Occipital lobe (tissue), 2 donors: ENCODE results near the gene DENND5A. TPM values are rescaled to one million over a fixed set of nuclear protein-coding genes. Genes with fewer than 3 reads are reported as not detected.

Source experiments
- DNase-seq: peaks from one replicate; lab custom pipeline; 2025; lab: John Stamatoyannopoulos, UW
- total RNA-seq: library from RNA; depleted of rRNA; stranded (reverse); fragments of >200 nt; gene quantifications from one replicate; pipeline ENCODE4 v1.2.3, GENCODE V29; 2014

DENND5A gene
- 137 TPM for total RNA-seq

GRCh38 chr11:9265211-9266131, at the start of gene DENND5A:
DENND5A (minus strand) TSS chr11:9265350; CDS start chr11:9265069, 281 bp downstream.
- DNase-seq, result peak; percentile 81

- DNase-seq, result peak; percentile 97
Observed at GRCh38 chr11:9314291-9315077, 49.3 kb upstream of the DENND5A start, which contains the start of gene TMEM41B. TMEM41B (minus strand) TSS chr11:9314593; CDS start chr11:9314441, 152 bp downstream.

GRCh38 chr11:9313648-9314290, 48.6 kb upstream of the DENND5A start:
- peak; percentile 25 for DNase-seq

DNA sequence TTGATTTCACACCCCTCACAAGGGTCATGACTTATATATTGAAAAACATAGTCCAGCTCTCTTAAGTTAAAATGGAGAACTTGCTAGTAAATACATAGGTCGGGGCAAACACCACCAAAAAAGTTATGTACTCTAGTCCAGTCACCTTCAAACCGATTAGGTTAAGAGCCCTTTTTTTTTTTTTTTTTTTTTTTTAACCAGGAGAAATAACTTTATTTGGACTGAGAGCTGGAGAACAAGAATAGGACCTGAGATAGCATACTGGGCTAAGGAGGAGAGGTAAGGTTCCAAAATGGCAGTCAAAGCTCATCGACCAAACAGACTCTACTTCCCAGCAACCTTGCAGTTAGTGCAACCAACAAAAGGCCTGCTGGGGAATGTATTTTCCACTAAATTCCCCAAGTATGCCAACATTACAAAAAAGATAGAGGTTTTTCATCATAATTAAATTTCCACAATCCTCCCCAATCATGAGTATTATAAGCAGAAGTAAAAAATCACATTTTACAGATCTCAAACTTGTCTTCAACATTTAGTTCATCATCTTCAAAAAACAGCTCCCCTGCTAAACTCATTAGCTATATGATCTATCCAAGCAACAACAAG, 45.4 kb upstream of the DENND5A start:
- no peak for DNase-seq

- no peak for DNase-seq
Observed at GRCh38 chr11:9304178-9304577, 39.0 kb upstream of the DENND5A start.

DNA sequence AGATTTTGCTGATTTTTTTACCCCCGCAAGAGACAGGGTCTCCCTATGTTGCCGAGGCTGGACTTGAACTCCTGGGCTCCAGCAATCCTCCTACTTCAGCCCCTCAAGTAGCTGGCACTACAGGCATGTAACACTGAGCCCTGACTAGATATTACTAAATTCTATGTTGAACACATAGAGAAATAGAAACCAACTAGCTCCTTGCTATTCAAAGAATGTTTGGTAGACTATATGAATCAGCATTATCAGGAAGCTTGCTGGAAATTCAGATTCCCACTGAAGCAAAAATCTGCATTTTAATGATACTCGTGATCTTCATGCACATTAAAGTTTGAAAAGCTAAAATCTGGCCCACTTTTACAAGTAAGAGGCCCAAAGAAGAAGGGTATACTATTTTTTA, 37.3 kb upstream of the DENND5A start:
- no peak for DNase-seq

- DNase-seq, result no peak
Observed at GRCh38 chr11:9301720-9302119, 36.6 kb upstream of the DENND5A start.

DNA sequence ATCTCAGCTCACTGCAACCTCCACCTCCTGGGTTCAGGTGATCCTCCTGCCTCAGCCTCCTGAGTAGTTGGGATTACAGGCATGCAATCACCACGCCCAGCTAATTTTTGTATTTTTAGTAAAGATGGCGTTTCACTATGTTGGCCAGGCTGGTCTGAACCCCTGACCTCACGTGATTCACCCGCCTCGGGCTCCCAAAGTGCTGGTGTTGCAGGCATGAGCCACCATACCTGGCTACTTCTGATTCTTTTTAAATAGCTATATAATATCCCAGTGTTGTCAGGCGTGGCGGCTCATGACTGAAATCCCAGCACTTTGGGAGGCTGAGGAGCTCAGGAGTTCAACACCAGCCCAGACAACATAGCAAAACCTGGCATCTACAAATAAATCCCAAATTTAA, 28.5 kb upstream of the DENND5A start:
- no peak for DNase-seq

DNA sequence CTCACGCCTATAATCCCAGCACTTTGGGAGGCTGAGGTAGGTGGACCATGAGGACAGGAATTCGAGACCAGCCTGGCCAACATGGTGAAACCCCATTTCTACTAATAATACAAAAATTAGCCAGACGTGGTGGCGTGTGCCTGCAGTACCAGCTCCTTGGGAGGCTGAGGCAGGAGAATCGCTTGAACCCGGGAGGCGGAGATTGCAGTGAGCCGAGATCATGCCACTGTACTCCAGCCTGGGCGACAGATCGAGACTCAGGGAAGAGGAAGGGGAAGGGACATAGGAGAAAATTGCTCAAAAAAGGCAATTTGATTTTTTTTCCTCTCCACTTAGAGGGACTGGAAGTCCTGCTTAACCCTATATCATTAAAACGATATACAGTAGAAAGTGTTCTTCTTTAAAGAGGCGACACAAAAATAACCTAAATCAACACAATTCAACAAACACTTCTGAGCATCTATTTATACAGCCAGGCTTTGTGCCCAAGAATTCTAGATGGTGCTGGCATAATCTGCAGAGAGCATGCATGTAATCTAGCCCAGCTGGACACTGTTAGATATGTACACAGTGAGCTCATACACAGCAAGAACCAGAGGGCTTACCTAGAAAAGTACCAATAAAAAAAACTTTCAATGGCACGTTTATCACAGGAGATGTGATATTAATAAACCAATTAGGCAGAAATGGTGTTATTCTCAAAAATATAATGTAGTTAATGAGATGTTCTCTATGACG, 20.9 kb upstream of the DENND5A start:
- no peak for DNase-seq

GRCh38 chr11:9280655-9281301, 15.6 kb upstream of the DENND5A start:
- DNase-seq, result no peak

GRCh38 chr11:9277176-9277575, 12.0 kb upstream of the DENND5A start:
- no peak for DNase-seq

- no peak for DNase-seq
Observed at GRCh38 chr11:9276571-9276970, 11.4 kb upstream of the DENND5A start.

DNA sequence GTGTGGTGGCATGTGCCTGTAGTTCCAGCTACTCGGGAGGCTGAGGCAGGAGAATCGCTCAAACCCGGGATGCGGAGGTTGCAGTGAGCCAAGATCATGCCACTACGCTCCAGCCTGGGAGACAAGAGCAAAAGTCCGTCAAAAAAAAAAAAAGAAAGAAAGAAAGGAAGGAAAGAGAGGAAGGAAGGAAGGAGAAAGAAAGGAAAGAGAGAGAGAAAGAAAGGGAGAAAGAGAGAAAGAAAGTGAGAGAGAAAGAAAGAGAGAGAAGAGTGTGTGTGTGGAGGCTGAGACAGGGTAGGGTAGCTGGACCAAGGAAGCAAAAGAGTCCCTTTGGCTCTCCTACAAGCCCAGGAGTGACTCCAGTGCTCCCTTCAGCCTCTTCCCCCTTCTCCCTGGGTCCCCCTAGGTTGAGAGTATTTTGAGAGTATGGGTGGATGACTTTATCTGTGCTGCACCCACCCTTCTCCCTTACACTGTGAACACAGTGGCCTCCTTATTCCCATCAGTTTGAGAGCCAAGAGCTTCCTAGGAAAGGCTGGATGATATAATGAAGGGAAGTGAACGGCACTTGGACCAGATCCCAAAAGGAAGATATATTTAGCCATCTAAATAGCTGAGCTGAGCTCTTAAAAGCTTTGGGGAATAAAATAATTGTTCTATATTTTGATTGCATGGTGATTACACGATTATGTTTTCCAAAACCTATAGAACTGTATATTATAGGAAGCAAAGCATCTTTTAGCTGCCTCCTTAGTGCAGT, 9.5 kb upstream of the DENND5A start:
- DNase-seq, result no peak

GRCh38 chr11:9273376-9274336, 8.5 kb upstream of the DENND5A start:
- DNase-seq, result no peak

GRCh38 chr11:9269492-9270013, 4.4 kb upstream of the DENND5A start:
- no peak for DNase-seq

- no peak for DNase-seq
Observed at GRCh38 chr11:9267680-9268079, 2.5 kb upstream of the DENND5A start.

- no peak for DNase-seq
Observed at GRCh38 chr11:9266926-9267325, 1.8 kb upstream of the DENND5A start.

DNA sequence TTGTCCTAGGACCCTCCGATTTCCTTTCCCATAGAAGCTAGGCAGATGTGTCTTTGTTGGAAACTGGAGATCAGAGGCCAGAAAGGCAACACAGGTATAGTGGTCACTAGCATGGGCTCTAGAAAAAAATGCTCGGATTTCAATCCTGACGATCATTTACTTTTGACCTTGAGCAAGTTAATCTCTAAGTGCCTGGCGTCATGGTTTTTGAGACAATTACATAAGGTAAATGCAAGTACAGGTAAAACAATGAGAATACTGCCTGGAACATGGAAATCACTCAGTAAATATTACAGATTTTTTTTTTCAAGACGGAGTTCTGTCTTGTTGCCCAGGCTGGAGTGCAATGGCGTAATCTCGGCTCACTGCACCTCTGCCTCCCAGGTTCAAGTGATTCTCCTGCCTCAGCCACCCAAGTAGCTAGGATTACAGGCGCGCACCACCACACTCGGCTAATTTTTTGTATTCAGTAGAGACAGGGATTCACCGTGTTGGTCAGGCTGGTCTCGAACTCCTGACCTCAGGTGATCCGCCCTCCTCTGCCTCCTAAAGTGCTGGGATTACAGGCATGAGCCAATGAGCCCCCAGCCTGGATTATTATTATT, 1.1 kb upstream of the DENND5A start:
- no peak for DNase-seq
